Subcutaneous abdominal adipose tissue (tissue), 5 donors: ENCODE measurements around the gene VAT1L.

ENCODE experiments used
- H3K27ac ChIP-seq: one replicate; pipeline ENCODE4 v1.7.0; 2013; ENCODE audit warnings: low read depth, mild to moderate bottlenecking, inconsistent platforms, low read length, moderate library complexity
- H3K27me3 ChIP-seq, 5 donors: one replicate each; pipeline ENCODE4 v1.7.0; 2013; ENCODE audit warnings: low read length in 5 of 5, inconsistent platforms in 1 of 5; ENCODE audit not compliant: control insufficient read depth in 5 of 5, insufficient read depth in 4 of 5
- H3K36me3 ChIP-seq, 5 donors: one replicate each; pipeline ENCODE4 v1.7.0; 2013; ENCODE audit warnings: low read length in 5 of 5; ENCODE audit not compliant: control insufficient read depth in 5 of 5, insufficient read depth in 5 of 5
- H3K4me1 ChIP-seq, 5 donors: one replicate each; pipeline ENCODE4 v1.7.0; 2013; ENCODE audit warnings: low read length in 5 of 5, mild to moderate bottlenecking in 3 of 5, moderate library complexity in 1 of 5; ENCODE audit not compliant: control insufficient read depth in 5 of 5, insufficient read depth in 5 of 5
- H3K4me3 ChIP-seq, 5 donors: one replicate each; pipeline ENCODE4 v1.7.0; 2013; ENCODE audit warnings: low read length in 5 of 5, low read depth in 1 of 5
- H3K9ac ChIP-seq, 5 donors: one replicate each; pipeline ENCODE4 v1.7.0; 2013; ENCODE audit warnings: low read length in 5 of 5, mild to moderate bottlenecking in 4 of 5, moderate library complexity in 3 of 5
- H3K9me3 ChIP-seq, 5 donors: one replicate each; pipeline ENCODE4 v1.7.0; 2013; ENCODE audit warnings: low read length in 5 of 5; ENCODE audit not compliant: control insufficient read depth in 5 of 5
- donor health status: healthy.
- donor health status: healthy.
- donor health status: healthy.
- donor health status: healthy.
- donor health status: healthy.

The VAT1L gene

GRCh38 chr16:77790912-77791311 is 2.5 kb downstream of the VAT1L start:
- H3K36me3 ChIP-seq, result no peaks in the 10 kb centered on the region
- H3K9ac ChIP-seq, result no peak overlapping the region
- no peaks in the 10 kb centered on the region for H3K9me3 ChIP-seq
- H3K27ac ChIP-seq, result no peak overlapping the region
- peaks cover 0 to 17% (median 13%) of the 10 kb centered on the region in 5 donors for H3K4me1 ChIP-seq
- H3K27me3 ChIP-seq, result peaks cover 18 to 51% (median 38%) of the 10 kb centered on the region in 5 donors
- H3K4me3 ChIP-seq, result no peak overlapping the region

DNA sequence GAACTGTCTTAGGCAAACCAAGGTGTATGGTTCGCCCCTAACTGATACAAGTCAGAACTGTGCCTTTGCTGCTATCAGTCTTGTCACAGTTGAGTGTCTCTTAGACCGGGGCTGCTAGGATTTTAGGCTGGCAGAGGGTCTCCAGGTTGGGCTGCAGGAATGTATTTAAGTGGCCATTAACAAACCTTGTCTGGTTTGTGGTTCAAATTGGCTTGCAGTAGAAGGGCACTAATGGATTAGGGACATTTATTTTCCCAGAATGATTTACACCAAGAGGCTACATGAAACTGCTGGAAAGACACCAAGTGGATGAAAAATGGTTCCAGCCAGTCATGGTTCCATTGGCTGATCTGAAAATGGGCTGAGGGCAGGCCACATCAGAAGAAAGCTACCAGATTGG is 5.1 kb downstream of the VAT1L start:
- H3K27ac ChIP-seq, result no peak overlapping the region
- no peak overlapping the region for H3K4me3 ChIP-seq
- peaks cover 18 to 32% (median 26%) of the 10 kb centered on the region in 5 donors for H3K27me3 ChIP-seq
- no peaks in the 10 kb centered on the region for H3K9me3 ChIP-seq
- peaks cover 0 to 11% (median 7%) of the 10 kb centered on the region in 5 donors for H3K4me1 ChIP-seq
- H3K36me3 ChIP-seq, result no peaks in the 10 kb centered on the region
- no peak overlapping the region for H3K9ac ChIP-seq

DNA sequence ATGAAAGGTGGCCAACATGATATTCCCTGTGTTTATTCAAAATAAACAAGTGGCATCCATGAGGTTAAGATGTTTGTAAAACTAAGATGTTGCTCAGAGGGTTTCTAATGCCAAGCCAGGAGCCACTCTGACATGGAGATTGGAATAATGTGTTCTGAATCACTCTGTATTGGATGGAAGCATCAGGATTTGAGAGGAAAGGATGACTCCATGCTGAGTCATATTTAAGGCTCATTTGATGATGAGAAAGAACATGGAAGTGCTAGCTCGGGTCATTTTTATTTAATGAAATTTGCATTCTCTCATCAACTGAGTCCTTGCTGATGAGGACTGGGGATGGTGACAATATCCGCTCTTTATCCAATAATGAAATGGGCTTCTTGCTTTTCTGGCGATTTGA is 6.2 kb downstream of the VAT1L start:
- H3K27me3 ChIP-seq, result peaks cover 10 to 21% (median 14%) of the 10 kb centered on the region in 5 donors

GRCh38 chr16:77801817-77802216 is 13.5 kb downstream of the VAT1L start:
- H3K4me1 ChIP-seq, result no peaks in the 10 kb centered on the region
- H3K9me3 ChIP-seq, result no peaks in the 10 kb centered on the region
- no peak overlapping the region for H3K4me3 ChIP-seq
- no peaks in the 10 kb centered on the region for H3K36me3 ChIP-seq
- peaks cover 0 to 3% (median 0%) of the 10 kb centered on the region in 5 donors for H3K27me3 ChIP-seq
- H3K9ac ChIP-seq, result no peak overlapping the region
- H3K27ac ChIP-seq, result no peak overlapping the region

More for the DNA sequence above, 6.2 kb downstream of the VAT1L start:
- Histone ChIP-seq H3K27ac (no peak overlapping the region), H3K9me3 (no peaks in the 10 kb centered on the region), H3K4me3 (no peak overlapping the region), H3K9ac (no peak overlapping the region), H3K36me3 (no peaks in the 10 kb centered on the region), H3K4me1 (no peaks in the 10 kb centered on the region)

DNA sequence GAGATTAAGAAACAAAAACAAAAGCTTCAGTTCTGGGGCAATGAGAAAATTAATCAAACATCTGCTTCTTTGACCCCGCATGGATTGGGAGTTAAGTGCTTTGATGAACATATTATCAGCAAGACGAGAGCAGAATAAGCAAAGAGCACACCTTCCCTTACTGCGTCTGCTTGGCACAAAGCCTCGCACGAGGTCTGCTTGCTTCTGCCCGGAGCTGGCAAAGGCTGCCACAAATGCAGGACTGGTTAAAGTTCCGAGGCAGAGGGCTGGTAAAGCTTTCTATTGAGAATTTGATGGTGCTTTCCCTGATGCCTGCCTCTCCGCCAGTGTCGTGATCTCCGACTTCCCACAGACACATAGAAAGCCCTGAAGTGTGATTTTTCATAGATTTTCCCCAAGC is 17.0 kb downstream of the VAT1L start:
- Histone ChIP-seq H3K4me3 (no peak overlapping the region), H3K27me3 (peaks cover 0 to 3% (median 0%) of the 10 kb centered on the region in 5 donors), H3K36me3 (no peaks in the 10 kb centered on the region), H3K9ac (no peak overlapping the region), H3K9me3 (no peaks in the 10 kb centered on the region), H3K4me1 (no peaks in the 10 kb centered on the region), H3K27ac (no peak overlapping the region)

DNA sequence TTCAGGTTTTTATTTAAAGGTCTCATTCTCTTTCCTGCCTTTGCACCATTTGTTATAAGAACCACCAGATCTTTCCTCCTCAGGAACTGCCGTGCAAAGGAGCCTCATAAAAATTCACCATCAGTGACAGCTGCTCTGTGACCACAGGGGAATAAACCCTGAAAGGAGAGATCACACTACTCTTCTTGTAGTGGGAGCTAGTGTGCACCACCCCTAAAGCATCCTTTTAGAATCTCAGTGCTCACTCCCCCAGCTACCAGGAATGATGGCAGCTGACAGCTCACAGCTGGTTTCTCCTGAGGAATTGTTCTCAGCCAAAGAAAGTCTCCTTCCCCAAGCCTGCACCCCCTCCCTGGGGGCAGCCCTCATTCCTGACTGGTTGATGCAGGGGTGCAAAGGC is 18.7 kb downstream of the VAT1L start:
- Histone ChIP-seq H3K36me3 (no peaks in the 10 kb centered on the region), H3K4me1 (no peaks in the 10 kb centered on the region), H3K9me3 (no peaks in the 10 kb centered on the region), H3K4me3 (no peak overlapping the region), H3K27me3 (peaks cover 0 to 3% (median 0%) of the 10 kb centered on the region in 5 donors), H3K9ac (no peak overlapping the region), H3K27ac (no peak overlapping the region)

DNA sequence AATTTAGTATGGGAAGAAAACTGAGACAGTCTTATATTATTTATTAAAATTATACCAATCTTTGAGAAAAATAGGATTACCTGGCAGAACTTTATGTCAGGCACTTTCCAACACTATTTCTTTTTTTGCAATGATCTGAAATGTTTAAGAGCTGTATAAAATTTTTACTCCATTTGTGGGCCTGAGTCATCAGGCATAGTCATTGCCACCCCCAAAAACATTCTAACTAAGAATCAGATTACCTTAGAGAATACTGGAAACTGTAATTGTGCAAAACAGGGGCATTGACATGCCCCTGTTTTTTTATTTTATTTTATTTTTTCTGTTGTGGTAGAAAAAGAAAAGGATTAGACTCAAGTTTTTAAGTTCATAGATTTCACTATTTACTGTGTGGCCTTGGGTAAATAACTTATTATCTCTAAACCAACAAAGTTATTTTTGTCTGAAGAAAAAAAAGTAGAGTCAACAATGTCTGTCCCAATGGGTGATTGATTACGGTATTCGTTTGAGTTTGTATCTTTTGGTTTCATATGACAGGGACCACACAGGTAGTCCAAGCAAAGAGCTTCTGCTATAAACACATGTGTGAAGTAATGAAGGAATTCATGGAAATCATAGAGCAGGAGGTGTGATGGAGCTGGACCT is 24.6 kb downstream of the VAT1L start:
- Histone ChIP-seq H3K27me3 (peaks cover 0 to 3% (median 0%) of the 10 kb centered on the region in 5 donors), H3K36me3 (no peaks in the 10 kb centered on the region), H3K9ac (no peak overlapping the region), H3K4me3 (no peak overlapping the region), H3K27ac (no peak overlapping the region), H3K9me3 (no peaks in the 10 kb centered on the region), H3K4me1 (no peaks in the 10 kb centered on the region)

DNA sequence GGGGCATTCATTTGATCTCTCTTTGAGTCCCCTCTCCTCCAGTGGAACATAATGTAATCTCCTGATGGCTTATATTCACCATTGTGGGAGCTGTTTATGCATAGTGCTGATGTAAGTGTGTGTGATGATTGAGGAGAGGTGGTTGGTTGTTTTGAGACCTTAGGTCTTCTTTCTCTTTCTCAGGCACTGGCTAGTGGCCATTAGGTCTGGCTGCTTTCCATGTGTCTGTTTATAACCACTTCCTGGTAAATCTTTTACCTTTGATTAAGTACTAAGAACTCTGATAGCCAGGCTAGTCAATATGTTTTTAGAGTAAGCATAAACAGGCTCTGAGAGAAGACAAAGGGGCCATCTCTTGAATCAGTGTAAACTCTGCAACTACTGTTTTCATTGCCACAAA is 27.9 kb downstream of the VAT1L start:
- H3K27ac ChIP-seq, result no peak overlapping the region

GRCh38 chr16:77820340-77820739 is 32.0 kb downstream of the VAT1L start:
- Histone ChIP-seq H3K4me3 (no peak overlapping the region), H3K9me3 (no peaks in the 10 kb centered on the region), H3K27ac (no peak overlapping the region), H3K4me1 (no peaks in the 10 kb centered on the region), H3K36me3 (no peaks in the 10 kb centered on the region), H3K27me3 (peaks cover 0 to 5% (median 3%) of the 10 kb centered on the region in 5 donors), H3K9ac (no peak overlapping the region)

More for the DNA sequence above, 27.9 kb downstream of the VAT1L start:
- Histone ChIP-seq H3K36me3 (no peaks in the 10 kb centered on the region), H3K27me3 (peaks cover 0 to 3% (median 0%) of the 10 kb centered on the region in 5 donors), H3K9me3 (no peaks in the 10 kb centered on the region), H3K4me3 (no peak overlapping the region), H3K9ac (no peak overlapping the region), H3K4me1 (no peaks in the 10 kb centered on the region)

- no peak overlapping the region for H3K9ac ChIP-seq
- no peak overlapping the region for H3K4me3 ChIP-seq
- H3K27ac ChIP-seq, result no peak overlapping the region
- peaks cover 0 to 4% (median 2%) of the 10 kb centered on the region in 5 donors for H3K27me3 ChIP-seq
- H3K36me3 ChIP-seq, result no peaks in the 10 kb centered on the region
- no peaks in the 10 kb centered on the region for H3K4me1 ChIP-seq
- no peaks in the 10 kb centered on the region for H3K9me3 ChIP-seq
These were observed 34.3 kb downstream of the VAT1L start for GRCh38 chr16:77822661-77823060.
